Psoas muscle (tissue), 8 donors: ENCODE results near the gene DLGAP1. TPM values are rescaled to one million over a fixed set of nuclear protein-coding genes. Genes with fewer than 3 reads are reported as not detected.

Experiments used
- ATAC-seq, 4 donors: fragments of 200-7000 bp; cut with Tn5 transposase; one replicate each; pipeline ENCODE4 v1.9.1; 2020; ENCODE audit warnings: moderate library complexity in 3 of 4, mild to moderate bottlenecking in 2 of 4
- DNase-seq, 2 donors: peaks; one replicate each; pipeline ENCODE4 v3.0.0-alpha.2; 2020
- H3K27ac ChIP-seq: fragments of 200-600 bp; one replicate; pipeline ENCODE4 v1.8.0; 2022
- H3K27me3 ChIP-seq, 3 donors: fragments of 200-600 bp in 1 of 3; one replicate each; pipeline versions ENCODE4 v1.6.1 to v1.8.0; 2013 to 2022; ENCODE audit warnings: low read length in 2 of 3, mild to moderate bottlenecking in 2 of 3, moderate library complexity in 1 of 3; ENCODE audit not compliant: insufficient read depth in 3 of 3
- H3K36me3 ChIP-seq, 2 donors: fragments of 200-600 bp in 1 of 2; one replicate each; pipeline versions ENCODE4 v1.6.1 to v1.8.0; 2013 to 2022; ENCODE audit warnings: low read depth in 1 of 2, mild to moderate bottlenecking in 1 of 2, moderate library complexity in 1 of 2; ENCODE audit not compliant: insufficient read depth in 1 of 2
- H3K4me1 ChIP-seq: fragments of 200-600 bp; one replicate; pipeline ENCODE4 v1.8.0; 2022
- H3K4me3 ChIP-seq: fragments of 200-600 bp; one replicate; pipeline ENCODE4 v1.8.0; 2022; ENCODE audit warnings: mild to moderate bottlenecking
- H3K9me3 ChIP-seq: fragments of 200-600 bp; one replicate; pipeline ENCODE4 v1.8.0; 2022
- WGBS, 3 donors: extraction: QIAGEN DNeasy Blood & Tissue Kit; methylation state at CpG; one replicate each; pipeline versions ENCODE4 v1.1.6 to v1.1.7; 2013; 5-methylcytosine and 5-hydroxymethylcytosine counted together
- intact Hi-C, 2 donors: fragments of 100-400 bp; cut with DNase I; formaldehyde crosslinking; loops; one replicate each; pipeline versions ENCODE4 v1.11.0 to v1.14.2; 2022
- polyA plus RNA-seq, 3 donors: library from polyadenylated mRNA; stranded (reverse); fragments of 200-250 nt; gene quantifications; one replicate each; pipeline ENCODE4 v1.2.3, GENCODE V29; 2013
- total RNA-seq, 4 donors: library from RNA; stranded (reverse); fragmentation: NEBNext Ultra II Directional in 2 of 4; extraction: Animal tissue kit (Norgen Biotek cat#: 25700) in 2 of 4; gene quantifications; one replicate each; pipeline versions ENCODE4 v1.2.1 to v1.2.4, GENCODE V29; 2021 to 2023
- TF ChIP-seq, protein P1 (sequence below): fragments of 200-600 bp; IDR thresholded peaks from one replicate; pipeline ENCODE4 v1.8.0; 2022; ENCODE audit warnings: antibody characterized with exemption
- donor health status: healthy with polysubstance abuse.
- donor health status: DM: no; HTN: no; CAD: no; lungs with moderate emphysema.
- donor health status: Bipolar disorder and iron deficiency.
- donor health status: healthy.
- donor health status: DM: yes; HTN: yes; CAD: no.
- donor health status: DM: no; HTN: no; CAD: no.
- donor health status: DM: no; HTN: no; CAD: no.
- donor health status: DM: yes; HTN: yes; CAD: no.

Gene DLGAP1
- total and polyA plus RNA-seq, 7 donors, result 0.09 to 0.26 (median 0.16) TPM; not detected in 1

DNA sequence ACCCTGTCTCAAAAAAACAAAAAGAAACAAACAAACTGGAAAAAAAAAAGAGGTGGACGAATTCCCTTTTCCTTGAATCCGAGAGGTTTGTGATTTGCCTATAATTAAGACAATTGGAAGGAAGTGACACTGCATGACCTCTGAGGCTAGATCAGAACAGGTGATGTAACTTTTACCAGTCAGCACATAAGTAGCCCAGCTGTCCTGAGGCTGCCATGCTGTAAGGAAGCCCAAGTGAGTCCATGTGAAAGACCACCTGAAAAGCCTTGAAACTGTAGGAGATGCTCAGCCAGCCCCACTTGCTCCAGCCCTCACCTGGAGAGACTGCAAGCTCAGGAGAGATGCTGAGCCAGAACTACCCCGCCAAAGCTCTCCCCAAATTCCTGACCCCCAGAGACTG lies 838.4 kb downstream of the DLGAP1 start:
- H3K4me1 ChIP-seq, result no peaks in the 10 kb centered on the region
- H3K27ac ChIP-seq, result no peak overlapping the region
- no peaks in the 10 kb centered on the region for H3K9me3 ChIP-seq
- no peak for ATAC-seq
- 79 to 96% (median 91%) methylated on average over 3 of the region's 3 CpGs for WGBS, 3 donors
- DNase-seq, result no peak
- no peaks in the 10 kb centered on the region for H3K36me3 ChIP-seq
- TF ChIP-seq, protein P1, sequence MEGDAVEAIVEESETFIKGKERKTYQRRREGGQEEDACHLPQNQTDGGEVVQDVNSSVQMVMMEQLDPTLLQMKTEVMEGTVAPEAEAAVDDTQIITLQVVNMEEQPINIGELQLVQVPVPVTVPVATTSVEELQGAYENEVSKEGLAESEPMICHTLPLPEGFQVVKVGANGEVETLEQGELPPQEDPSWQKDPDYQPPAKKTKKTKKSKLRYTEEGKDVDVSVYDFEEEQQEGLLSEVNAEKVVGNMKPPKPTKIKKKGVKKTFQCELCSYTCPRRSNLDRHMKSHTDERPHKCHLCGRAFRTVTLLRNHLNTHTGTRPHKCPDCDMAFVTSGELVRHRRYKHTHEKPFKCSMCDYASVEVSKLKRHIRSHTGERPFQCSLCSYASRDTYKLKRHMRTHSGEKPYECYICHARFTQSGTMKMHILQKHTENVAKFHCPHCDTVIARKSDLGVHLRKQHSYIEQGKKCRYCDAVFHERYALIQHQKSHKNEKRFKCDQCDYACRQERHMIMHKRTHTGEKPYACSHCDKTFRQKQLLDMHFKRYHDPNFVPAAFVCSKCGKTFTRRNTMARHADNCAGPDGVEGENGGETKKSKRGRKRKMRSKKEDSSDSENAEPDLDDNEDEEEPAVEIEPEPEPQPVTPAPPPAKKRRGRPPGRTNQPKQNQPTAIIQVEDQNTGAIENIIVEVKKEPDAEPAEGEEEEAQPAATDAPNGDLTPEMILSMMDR, result no peak
- peaks cover 0 to 4% (median 0%) of the 10 kb centered on the region in 3 donors for H3K27me3 ChIP-seq
- intact Hi-C loops, result no loop called here
- no peak overlapping the region for H3K4me3 ChIP-seq

DNA sequence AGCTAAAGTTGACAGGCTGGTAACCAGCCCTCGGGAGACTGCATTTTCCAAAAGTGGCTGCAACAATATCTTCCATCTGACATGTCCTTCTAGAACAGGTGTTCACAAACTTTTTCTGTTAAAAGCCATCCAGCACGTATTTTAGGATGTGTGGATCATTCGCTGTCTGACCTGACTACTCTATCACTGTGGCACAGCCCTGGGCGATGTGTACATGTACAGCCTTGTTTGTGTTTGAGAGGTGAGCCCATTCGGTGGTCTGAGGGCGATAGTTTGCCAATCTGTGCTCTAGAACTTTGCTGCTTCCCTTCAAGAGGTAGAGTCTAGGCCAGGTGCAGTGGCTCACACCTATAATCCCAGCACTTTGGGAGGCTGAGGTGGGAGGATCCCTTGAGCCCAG lies 839.0 kb downstream of the DLGAP1 start:
- Histone ChIP-seq H3K27me3 (peaks cover 0 to 7% (median 0%) of the 10 kb centered on the region in 3 donors), H3K4me1 (no peaks in the 10 kb centered on the region), H3K27ac (no peak overlapping the region), H3K9me3 (no peaks in the 10 kb centered on the region), H3K4me3 (no peak overlapping the region), H3K36me3 (no peaks in the 10 kb centered on the region)
- ATAC-seq (no peak), DNase-seq (no peak)
- intact Hi-C loops, result no loop called here
- TF ChIP-seq, protein P1, result no peak
- WGBS, 3 donors, result 81 to 89% (median 84%) methylated on average over 6 of the region's 6 CpGs

DNA sequence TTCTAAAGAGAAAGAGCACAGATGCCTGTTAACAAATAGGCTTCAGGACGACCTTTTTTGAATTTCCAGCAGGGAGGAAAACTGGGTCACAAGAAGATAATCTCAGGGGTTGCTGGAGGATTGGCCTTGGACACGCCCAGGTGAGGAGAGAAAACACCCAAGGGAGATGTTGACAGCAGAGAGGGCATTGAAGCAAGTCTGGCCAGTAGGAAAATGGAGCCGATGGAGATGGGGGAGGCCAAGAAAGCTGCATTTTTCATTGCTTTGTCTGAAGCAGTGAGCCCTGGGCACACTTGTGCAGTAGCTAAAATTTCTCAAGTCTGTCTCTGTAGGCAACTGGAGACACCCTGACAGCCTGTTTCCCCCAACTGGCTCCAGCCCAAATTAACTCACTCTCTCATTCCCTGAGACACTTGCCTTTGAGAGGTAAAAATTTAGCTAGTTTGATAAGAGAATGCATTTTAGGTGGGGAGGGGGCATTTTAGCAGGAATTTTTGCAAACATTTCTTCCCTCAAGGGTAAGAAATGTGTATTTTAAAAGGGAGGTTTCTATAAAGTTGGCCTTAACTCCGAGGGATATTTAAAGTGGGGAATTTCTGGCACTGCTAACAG lies 839.6 kb downstream of the DLGAP1 start:
- ATAC-seq (no peak), DNase-seq (no peak)
- H3K4me1 ChIP-seq, result no peaks in the 10 kb centered on the region
- H3K27me3 ChIP-seq, result peaks cover 0 to 7% (median 0%) of the 10 kb centered on the region in 3 donors
- no peaks in the 10 kb centered on the region for H3K9me3 ChIP-seq
- no peak overlapping the region for H3K4me3 ChIP-seq
- WGBS, 3 donors, result 51 to 56% (median 51%) methylated on average over 4 of the region's 4 CpGs
- H3K36me3 ChIP-seq, result no peaks in the 10 kb centered on the region
- no peak overlapping the region for H3K27ac ChIP-seq
- TF ChIP-seq, protein P1, result no peak
- intact Hi-C loops, result no loop called here

DNA sequence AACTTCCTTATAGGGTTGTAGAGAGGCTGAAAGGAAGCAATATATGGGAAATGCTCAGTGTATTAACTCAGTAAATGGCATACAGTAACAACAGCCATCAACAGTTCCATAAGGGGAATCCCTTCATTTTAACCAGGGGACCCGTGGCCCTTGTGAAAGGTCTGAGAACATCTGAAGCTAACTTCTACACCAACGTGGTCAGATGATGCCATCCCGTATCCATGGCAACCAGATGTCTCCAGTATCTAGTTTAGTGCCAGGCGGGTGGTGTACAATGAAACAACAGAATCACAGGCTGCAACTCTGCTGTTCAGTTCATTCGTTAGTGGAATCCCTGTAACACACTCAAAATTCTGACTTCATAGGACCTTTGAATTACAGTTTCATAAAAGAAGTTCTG lies 842.8 kb downstream of the DLGAP1 start:
- Histone ChIP-seq H3K27ac (no peak overlapping the region), H3K9me3 (no peaks in the 10 kb centered on the region), H3K4me1 (no peaks in the 10 kb centered on the region), H3K4me3 (no peak overlapping the region), H3K27me3 (peaks cover 0 to 27% (median 0%) of the 10 kb centered on the region in 3 donors), H3K36me3 (no peaks in the 10 kb centered on the region)
- TF ChIP-seq, protein P1, result no peak
- ATAC-seq, result no peak
- intact Hi-C loops, result no loop called here
- 63 to 73% (median 63%) methylated on average over 5 of the region's 5 CpGs for WGBS, 3 donors
- no peak for DNase-seq
